Hematopoietic multipotent progenitor cell (in vitro differentiated cells): ENCODE results near the gene IL6ST. TPM values are rescaled to one million over a fixed set of nuclear protein-coding genes. Genes with fewer than 3 reads are reported as not detected.
"Not testable (repeated sequence)": the region's sequence is repeated elsewhere in the genome, so short reads cannot be mapped to it uniquely, and the experiment has no call there.

Experiments
- DNase-seq, 3 donors: peaks; one replicate each; pipeline ENCODE4 v3.0.0-alpha.2; 2011 to 2015; ENCODE audit warnings: low read depth in 2 of 3, low spot score in 2 of 3
- total RNA-seq: library from RNA; depleted of rRNA; stranded (reverse); fragments of >200 nt; gene quantifications from one replicate; pipeline ENCODE4 v1.2.3, GENCODE V29; 2012

The IL6ST gene
- total RNA-seq, 1 donor = 17.2 TPM

- DNase-seq = no peak
These were observed 21.5 kb downstream of the IL6ST start for GRCh38 chr5:55973296-55973695.

- no peak for DNase-seq
These were observed 24.8 kb downstream of the IL6ST start for GRCh38 chr5:55969956-55970355.

DNA sequence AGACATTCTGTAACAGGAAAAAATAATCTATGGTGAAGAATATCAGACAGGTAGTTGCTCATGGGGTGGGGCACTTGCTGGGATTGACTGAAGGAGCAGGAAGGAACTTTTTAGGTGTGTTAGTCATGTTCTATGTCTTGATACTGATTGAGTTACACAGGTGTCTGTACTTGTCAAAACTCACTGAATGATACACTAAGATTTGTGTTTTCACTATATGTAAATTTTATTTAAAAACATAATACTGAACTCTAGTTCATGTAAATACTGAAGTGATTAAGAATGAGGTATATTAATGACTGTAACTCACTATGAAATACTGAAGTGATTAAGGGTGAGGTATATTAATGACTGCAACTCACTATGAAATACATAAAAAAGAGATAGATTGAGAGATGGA is 28.5 kb downstream of the IL6ST start:
- DNase-seq = no peak

- DNase-seq = no peak
These were observed 29.2 kb downstream of the IL6ST start for GRCh38 chr5:55965525-55965924.

DNA sequence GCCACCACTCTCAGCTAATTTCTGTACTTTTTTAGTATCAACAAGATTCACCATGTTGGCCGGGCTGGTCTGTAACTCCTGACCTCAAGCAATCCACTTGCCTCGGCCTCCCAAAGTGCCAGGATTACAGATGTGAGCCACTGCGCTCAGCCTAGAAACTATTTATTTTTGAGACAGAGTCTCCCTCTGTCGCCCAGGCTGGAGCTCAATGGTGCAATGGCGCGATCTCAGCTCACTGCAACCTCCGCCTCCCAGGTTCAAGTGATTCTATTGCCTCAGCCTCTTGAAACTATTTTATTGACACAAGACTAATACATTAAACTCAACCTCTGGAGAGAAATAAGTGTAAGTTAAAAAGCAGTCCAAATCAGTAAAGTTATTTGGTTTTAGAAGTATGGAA is 34.0 kb downstream of the IL6ST start:
- no peak for DNase-seq

- DNase-seq = no peak
These were observed 35.6 kb downstream of the IL6ST start for GRCh38 chr5:55959208-55959607.

- not testable (repeated sequence) for DNase-seq
These were observed 53.6 kb downstream of the IL6ST start for GRCh38 chr5:55941154-55941553.

- DNase-seq = not testable (repeated sequence)
These were observed 57.2 kb downstream of the IL6ST start for GRCh38 chr5:55937598-55937997.

DNA sequence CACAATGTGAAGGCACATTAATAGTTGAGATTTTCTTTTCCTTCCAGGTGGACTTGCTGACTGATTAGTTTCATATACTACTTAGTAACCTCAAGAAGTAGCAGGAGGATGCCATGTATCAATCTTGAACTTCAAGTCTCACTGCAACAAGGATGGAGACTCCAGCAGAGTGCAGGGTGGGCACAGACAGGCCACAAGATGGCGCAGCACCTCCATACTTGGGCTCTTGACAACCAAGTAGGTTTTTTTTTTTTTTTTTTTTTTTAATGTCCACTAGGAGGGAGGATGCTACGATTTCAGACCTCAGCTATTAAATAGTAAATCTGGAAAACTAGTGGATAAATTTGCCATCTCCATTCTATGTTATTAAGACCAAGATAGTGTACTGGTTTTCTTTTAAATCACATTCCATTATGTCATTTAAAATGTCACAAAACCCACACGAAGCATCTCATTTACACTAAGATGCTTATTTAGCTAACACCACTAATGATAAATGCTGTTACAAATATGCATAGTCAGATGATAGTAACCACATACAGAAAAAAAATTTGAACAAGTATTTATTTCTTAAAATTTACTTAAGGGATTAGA is 58.6 kb downstream of the IL6ST start:
- peak; percentile 47 to 87 (median 76) for DNase-seq

DNA sequence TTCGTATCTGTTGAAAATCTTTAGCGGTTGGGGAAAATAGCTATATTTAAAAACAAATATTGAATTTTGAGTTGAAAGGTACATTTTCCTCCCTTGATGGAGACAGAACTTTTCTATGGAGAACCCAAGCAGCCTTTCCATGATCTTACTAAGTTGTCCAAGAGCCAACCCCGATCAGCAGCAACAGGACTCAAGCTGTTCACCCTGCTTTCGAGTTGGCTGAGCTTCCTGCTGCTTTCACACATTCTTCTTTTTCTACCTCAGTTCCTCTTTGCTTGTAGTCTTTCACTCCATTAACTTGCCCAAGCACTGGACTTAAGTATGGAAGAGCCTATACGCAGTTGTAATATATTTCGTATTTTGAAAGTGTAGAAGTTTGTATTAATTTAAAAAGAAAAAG is 59.4 kb downstream of the IL6ST start:
- DNase-seq = no peak

DNA sequence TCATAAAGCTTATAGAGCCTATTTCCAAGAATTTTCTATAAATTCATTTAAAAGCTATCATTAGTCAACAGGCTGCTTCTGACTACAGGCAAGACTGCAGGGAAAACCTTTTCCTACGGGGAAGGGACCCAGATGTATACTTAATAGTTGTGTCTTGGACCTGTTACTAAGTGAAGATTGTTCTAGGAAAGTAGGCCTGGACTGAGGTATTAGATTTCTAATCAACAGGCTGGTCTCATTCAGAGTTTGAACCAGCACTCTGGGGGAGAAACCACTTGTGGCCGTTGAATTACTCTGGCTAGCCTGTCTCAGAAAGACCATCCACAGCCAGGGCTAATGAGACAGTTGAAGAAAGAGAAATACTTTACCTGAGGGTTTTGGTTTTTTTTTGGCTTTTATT is 60.0 kb downstream of the IL6ST start:
- no peak for DNase-seq

GRCh38 chr5:55934115-55934613 is 60.6 kb downstream of the IL6ST start:
- DNase-seq = no peak

GRCh38 chr5:55933377-55934114 is 61.2 kb downstream of the IL6ST start:
- no peak for DNase-seq

DNA sequence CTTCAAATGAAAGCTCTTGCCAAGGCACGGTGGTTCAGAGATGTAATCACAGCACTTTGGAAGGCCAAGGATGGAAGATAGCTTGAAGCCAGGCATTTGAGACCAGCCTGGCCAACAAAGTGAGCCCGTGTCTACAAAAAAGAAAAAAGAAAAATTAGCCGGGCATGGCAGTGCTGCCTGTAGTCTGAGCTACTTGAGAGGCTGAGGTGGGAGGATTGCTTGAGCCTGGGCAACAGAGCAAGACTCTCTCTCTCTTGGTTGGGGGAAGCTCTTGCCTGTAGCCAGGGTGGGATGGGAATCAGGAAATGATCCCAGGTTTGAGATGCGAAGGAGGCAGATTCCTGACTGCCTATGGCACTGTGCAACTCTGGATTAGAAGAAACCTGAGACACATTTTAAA is 62.1 kb downstream of the IL6ST start:
- DNase-seq = no peak

GRCh38 chr5:55929020-55929799 is 65.6 kb downstream of the IL6ST start:
- DNase-seq = no peak

DNA sequence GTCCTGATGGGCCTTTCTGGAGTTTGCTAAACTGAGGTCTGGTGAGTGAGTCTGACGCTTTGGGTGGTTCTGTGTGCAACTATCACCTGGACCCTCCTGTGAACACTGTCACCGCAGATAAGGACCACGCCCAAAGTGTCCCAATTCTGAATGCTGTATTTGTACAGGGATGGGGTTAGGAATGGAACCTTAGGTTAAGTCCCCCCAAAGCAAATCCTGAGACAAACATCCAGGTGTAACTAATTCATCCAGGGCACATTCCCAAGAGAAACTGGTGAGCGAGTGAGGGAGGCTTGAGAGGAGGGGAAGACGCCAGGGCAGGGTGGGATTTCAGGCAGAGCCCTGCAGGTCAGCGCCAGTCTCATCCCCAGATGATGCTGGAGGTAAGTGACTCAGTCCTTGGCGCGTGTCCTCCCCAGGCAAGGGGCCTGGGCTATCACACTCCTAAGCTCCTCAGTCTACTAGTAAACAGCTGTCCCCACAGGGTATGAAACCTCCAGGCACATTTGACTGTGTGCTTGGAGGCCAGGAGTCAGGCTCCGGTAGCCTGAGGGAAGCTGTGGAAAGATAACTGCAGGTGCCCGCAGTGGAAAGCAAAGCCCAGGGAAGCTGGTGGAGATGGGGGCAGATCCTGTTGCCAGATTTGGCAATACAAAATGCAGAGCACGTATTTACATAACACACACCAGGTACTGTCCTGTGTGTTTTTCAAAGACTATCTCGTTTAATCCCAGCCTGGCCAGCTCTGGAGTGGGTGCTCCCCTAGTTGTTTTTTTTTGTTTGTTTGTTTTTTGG is 66.7 kb downstream of the IL6ST start:
- no peak for DNase-seq

DNA sequence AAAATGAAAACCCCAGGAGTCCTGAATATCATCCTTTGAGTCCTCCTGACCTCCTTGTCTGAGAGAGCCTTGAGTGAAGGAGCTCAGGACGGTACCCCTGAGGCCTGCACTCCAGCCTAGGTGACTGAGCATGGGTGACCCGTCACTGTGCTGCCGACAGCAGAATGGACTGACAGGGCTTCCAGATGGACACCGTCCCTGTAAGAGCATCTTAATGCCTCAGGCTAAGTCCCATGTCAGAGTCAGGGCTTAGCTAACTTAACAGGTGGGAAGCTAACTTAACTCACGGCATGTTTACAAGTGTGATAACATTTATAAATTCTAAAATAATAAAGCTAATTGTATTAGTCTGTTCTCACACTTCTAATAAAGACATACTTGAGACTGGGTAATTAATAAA is 68.3 kb downstream of the IL6ST start:
- DNase-seq = no peak

DNA sequence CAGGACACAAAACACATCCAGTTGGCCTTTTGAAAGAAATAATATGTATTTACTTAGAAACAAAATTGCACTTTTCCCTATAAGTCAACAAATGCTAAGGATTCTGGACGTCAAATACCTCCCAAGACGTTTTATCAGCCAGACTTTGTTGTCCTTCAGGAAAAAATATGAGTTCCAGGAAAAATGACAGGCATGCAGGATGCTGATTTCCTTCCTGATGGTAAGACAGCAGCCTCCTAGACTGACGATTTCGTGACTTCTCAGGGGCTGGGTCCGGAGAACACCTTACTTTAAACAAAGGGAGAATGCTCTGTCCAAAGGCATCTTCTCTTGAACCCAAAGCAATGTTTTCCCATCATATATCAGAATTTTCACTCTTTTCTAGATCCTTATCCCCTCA is 69.1 kb downstream of the IL6ST start:
- DNase-seq = no peak

- DNase-seq = no peak
These were observed 69.6 kb downstream of the IL6ST start for GRCh38 chr5:55925181-55925580.

- DNase-seq = no peak
These were observed 70.0 kb downstream of the IL6ST start for GRCh38 chr5:55924744-55925143.
